Pulmonary artery endothelial cell (primary cell): ENCODE data around the gene ITPR1. TPM values are rescaled to one million over a fixed set of nuclear protein-coding genes. Genes with fewer than 3 reads are reported as not detected.

Source experiments
- DNase-seq: peaks from one replicate; pipeline ENCODE4 v3.0.0-alpha.2; 2011; ENCODE audit warnings: low read depth, low spot score
- total RNA-seq: library from RNA; depleted of rRNA; stranded (reverse); fragments of >200 nt; gene quantifications from 2 replicates; pipeline ENCODE4 v1.2.3, GENCODE V29; 2014

The ITPR1 gene
- total RNA-seq, 1 donor from 2014 or later: 15.2 TPM

GRCh38 chr3:4804161-4805058 lies 311.3 kb downstream of the ITPR1 start:
- DNase-seq: no peak

- DNase-seq: no peak
Observed at GRCh38 chr3:4805662-4806061, 312.5 kb downstream of the ITPR1 start.

- no peak for DNase-seq
Observed at GRCh38 chr3:4806535-4807108, 313.5 kb downstream of the ITPR1 start.

GRCh38 chr3:4807381-4808280 lies 314.5 kb downstream of the ITPR1 start:
- no peak for DNase-seq

- no peak for DNase-seq
Observed at GRCh38 chr3:4808637-4809036, 315.5 kb downstream of the ITPR1 start.

- no peak for DNase-seq
Observed at GRCh38 chr3:4809922-4810321, 316.8 kb downstream of the ITPR1 start.

GRCh38 chr3:4812591-4812990 lies 319.4 kb downstream of the ITPR1 start:
- DNase-seq: no peak

GRCh38 chr3:4813909-4814304 lies 320.8 kb downstream of the ITPR1 start:
- DNase-seq: no peak

- DNase-seq: no peak
Observed at GRCh38 chr3:4814305-4814903, 321.3 kb downstream of the ITPR1 start.

- no peak for DNase-seq
Observed at GRCh38 chr3:4814904-4815574, 321.9 kb downstream of the ITPR1 start.

- DNase-seq: no peak
Observed at GRCh38 chr3:4816306-4816705, 323.2 kb downstream of the ITPR1 start.

GRCh38 chr3:4816718-4817117 lies 323.6 kb downstream of the ITPR1 start:
- no peak for DNase-seq

GRCh38 chr3:4817128-4817527 lies 324.0 kb downstream of the ITPR1 start:
- no peak for DNase-seq

GRCh38 chr3:4818164-4818563 lies 325.0 kb downstream of the ITPR1 start:
- no peak for DNase-seq

GRCh38 chr3:4818986-4819693 lies 326.0 kb downstream of the ITPR1 start:
- DNase-seq: no peak

GRCh38 chr3:4819746-4820145 lies 326.6 kb downstream of the ITPR1 start:
- DNase-seq: no peak

- DNase-seq: no peak
Observed at GRCh38 chr3:4820296-4821121, 327.4 kb downstream of the ITPR1 start.

GRCh38 chr3:4821338-4821737 lies 328.2 kb downstream of the ITPR1 start:
- DNase-seq: no peak

- DNase-seq: no peak
Observed at GRCh38 chr3:4821975-4822374, 328.8 kb downstream of the ITPR1 start.
